SK-N-SH (cell line): Measurements from ENCODE around the gene PRM3.

Experiments used
- JUND ChIP-seq: IDR thresholded peaks from 2 replicates; pipeline ENCODE4 v1.4.0; 2012
- RCOR1 ChIP-seq: fragments of 150-350 bp; IDR thresholded peaks from 2 replicates; pipeline ENCODE4 v1.6.1; 2017; ENCODE audit warnings: antibody characterized with exemption, low read length
- TF ChIP-seq, protein P1 (sequence below): fragments of 200-600 bp; sonication (generic); IDR thresholded peaks from 2 replicates; pipeline ENCODE4 v1.6.1; 2017; ENCODE audit warnings: antibody characterized with exemption, mild to moderate bottlenecking, moderate library complexity

DNA sequence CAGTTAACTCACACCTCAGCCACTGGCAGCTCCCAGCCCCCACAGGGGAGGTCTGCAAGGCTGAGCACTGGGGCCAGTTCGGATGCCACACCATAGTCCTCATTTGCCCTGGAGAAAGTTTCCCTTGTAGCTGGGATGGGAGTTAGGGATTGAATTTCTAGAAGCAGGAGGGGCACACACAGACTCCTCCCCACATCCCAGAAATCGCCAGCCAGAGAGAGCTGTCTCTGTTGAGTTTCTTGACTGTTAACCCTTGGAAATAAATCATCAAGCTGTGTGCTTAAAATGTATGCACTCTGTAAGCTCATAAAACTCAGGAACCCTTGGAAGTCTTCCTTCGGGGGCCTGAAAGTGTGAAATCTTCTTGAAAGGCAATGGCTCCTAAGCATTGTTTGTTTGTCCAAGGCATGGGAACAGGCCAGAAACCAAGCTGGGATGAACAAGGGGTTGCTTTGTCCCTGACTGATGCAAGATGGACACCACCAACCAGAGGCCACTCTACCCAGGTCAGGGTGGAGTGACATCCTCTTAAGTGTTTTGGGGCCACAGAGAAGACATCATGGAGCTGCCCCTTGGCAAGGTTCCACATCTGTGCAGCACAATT lies 394 bp upstream of the PRM3 start:
- no peak for TF ChIP-seq RCOR1
- TF ChIP-seq, protein P1, sequence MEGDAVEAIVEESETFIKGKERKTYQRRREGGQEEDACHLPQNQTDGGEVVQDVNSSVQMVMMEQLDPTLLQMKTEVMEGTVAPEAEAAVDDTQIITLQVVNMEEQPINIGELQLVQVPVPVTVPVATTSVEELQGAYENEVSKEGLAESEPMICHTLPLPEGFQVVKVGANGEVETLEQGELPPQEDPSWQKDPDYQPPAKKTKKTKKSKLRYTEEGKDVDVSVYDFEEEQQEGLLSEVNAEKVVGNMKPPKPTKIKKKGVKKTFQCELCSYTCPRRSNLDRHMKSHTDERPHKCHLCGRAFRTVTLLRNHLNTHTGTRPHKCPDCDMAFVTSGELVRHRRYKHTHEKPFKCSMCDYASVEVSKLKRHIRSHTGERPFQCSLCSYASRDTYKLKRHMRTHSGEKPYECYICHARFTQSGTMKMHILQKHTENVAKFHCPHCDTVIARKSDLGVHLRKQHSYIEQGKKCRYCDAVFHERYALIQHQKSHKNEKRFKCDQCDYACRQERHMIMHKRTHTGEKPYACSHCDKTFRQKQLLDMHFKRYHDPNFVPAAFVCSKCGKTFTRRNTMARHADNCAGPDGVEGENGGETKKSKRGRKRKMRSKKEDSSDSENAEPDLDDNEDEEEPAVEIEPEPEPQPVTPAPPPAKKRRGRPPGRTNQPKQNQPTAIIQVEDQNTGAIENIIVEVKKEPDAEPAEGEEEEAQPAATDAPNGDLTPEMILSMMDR: no peak
- TF ChIP-seq JUND: no peak
